OCI-M1 (cell line): ENCODE data around the gene TFAP2A.

Experiments
- DNase-seq: peaks from one replicate; lab custom pipeline; 2025; lab: John Stamatoyannopoulos, UW

TFAP2A gene

GRCh38 chr6:10414756-10415616 is at the start of gene TFAP2A:
Gene TFAP2A (minus strand): TSS chr6:10415074. CDS start chr6:10414991, 83 bp downstream.
- DNase-seq, result peak; percentile 65

- no peak for DNase-seq
Measured at GRCh38 chr6:10463491-10464481, 48.9 kb upstream of the TFAP2A start.

GRCh38 chr6:10463040-10463439 is 48.2 kb upstream of the TFAP2A start:
- DNase-seq, result no peak

GRCh38 chr6:10461850-10462249 is 47.0 kb upstream of the TFAP2A start:
- no peak for DNase-seq

- no peak for DNase-seq
Measured at GRCh38 chr6:10460096-10460495, 45.2 kb upstream of the TFAP2A start.

- no peak for DNase-seq
Measured at GRCh38 chr6:10458287-10458686, 43.4 kb upstream of the TFAP2A start.

- no peak for DNase-seq
Measured at GRCh38 chr6:10453596-10453995, 38.7 kb upstream of the TFAP2A start.

- no peak for DNase-seq
Measured at GRCh38 chr6:10451828-10452509, 37.1 kb upstream of the TFAP2A start.

- no peak for DNase-seq
Measured at GRCh38 chr6:10451394-10451793, 36.5 kb upstream of the TFAP2A start.

- DNase-seq, result peak; percentile 18
Measured at GRCh38 chr6:10449751-10450150, 34.9 kb upstream of the TFAP2A start.

- DNase-seq, result no peak
Measured at GRCh38 chr6:10448096-10448495, 33.2 kb upstream of the TFAP2A start.

GRCh38 chr6:10446548-10446947 is 31.7 kb upstream of the TFAP2A start:
- no peak for DNase-seq

- DNase-seq, result no peak
Measured at GRCh38 chr6:10441655-10442009, 26.8 kb upstream of the TFAP2A start.

- no peak for DNase-seq
Measured at GRCh38 chr6:10441004-10441654, 26.3 kb upstream of the TFAP2A start.

GRCh38 chr6:10437891-10438290 is 23.0 kb upstream of the TFAP2A start:
- no peak for DNase-seq

GRCh38 chr6:10434235-10434634 is 19.4 kb upstream of the TFAP2A start:
- DNase-seq, result peak; percentile 65

- no peak for DNase-seq
Measured at GRCh38 chr6:10433322-10433721, 18.4 kb upstream of the TFAP2A start.

GRCh38 chr6:10431423-10432164 is 16.7 kb upstream of the TFAP2A start:
- DNase-seq, result peak; percentile 28

GRCh38 chr6:10429638-10430427 is 15.0 kb upstream of the TFAP2A start:
- DNase-seq, result peak; percentile 86

GRCh38 chr6:10426781-10427279 is 12.0 kb upstream of the TFAP2A start:
- DNase-seq, result peak; percentile 66
